ENCODE data around the gene FN1.
"Not testable (repeated sequence)": the region's sequence is repeated elsewhere in the genome, so short reads cannot be mapped to it uniquely, and the experiment has no call there.

Gene FN1

GRCh38 chr2:215422676-215423075, 13.2 kb downstream of the FN1 start:
- DNase-seq = no peak

GRCh38 chr2:215421859-215422461, 13.9 kb downstream of the FN1 start:
- DNase-seq = no peak

GRCh38 chr2:215420471-215420935, 15.4 kb downstream of the FN1 start:
- DNase-seq = no peak

DNA sequence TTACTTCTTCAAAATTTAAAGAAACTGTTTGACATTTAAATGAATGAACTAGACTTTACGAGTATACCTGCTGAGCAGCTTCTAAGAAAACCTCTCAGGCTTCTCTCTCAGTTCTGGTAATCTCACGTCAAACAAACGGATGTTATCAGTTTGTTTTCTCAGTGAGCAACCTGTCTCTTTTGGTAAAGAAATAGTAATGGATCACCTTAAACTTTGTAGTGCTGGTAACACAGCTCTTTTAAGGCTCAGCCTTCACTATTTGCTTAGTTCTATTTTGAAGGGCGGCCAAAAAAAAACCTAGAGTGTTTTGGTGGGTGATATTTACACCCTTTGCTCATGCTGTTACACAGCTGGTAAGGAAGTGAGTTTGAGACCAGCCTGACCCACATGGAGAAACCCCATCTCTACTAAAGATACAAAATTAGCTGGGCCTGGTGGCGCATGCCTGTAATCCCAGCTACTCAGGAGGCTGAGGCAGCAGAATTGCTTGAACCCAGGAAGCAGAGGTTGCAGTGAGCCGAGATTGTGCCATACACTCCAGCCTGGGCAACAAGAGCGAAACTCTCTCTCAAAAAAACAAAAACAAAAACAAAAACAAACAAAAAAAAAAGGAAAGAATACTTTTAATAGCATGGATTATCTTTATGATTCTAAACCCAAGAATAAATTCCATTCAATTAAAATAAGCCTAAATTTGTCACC, 15.9 kb downstream of the FN1 start:
- DNase-seq = no peak

DNA sequence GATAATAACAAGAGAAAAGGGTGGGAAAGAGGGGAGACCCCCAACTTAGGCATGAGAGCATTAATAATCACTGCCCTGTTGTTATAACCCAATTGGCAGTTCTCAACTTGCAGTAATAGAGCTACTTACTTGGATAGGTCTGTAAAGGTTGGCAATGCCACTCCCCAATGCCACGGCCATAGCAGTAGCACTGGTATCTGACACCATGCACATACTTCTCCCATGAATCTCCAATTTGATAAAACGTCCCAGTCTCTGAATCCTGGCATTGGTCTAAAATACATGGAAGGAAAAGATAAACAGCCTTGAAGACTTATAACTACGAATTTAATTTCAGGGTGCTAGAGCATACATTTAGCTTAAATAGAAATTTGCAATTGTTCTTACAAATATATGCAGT, 16.8 kb downstream of the FN1 start:
- DNase-seq = no peak

GRCh38 chr2:215418064-215418963, 17.6 kb downstream of the FN1 start:
- no peak for DNase-seq

- DNase-seq = no peak
Observed at GRCh38 chr2:215417400-215417951, 18.4 kb downstream of the FN1 start.

GRCh38 chr2:215416656-215417055, 19.2 kb downstream of the FN1 start:
- no peak for DNase-seq

- no peak for DNase-seq
Observed at GRCh38 chr2:215415820-215416577, 19.9 kb downstream of the FN1 start.

DNA sequence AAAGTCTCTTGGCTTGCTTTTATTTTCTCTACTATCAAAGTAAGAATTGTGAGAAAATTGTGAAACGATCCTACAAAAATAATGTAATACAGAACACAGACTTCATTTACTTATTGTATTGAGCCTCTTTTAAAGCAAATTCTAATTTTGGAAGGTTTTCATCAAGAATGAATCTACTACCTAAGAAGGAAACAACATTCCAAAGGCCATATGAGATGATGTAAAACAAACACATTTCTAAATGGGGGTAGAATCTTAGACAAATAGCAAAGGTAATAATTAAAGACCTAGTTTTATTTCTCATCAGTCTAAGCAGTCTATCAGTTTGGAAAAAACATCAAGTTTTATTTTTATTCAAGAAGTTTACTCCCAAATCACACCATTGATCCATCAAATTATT, 20.6 kb downstream of the FN1 start:
- DNase-seq = no peak

DNA sequence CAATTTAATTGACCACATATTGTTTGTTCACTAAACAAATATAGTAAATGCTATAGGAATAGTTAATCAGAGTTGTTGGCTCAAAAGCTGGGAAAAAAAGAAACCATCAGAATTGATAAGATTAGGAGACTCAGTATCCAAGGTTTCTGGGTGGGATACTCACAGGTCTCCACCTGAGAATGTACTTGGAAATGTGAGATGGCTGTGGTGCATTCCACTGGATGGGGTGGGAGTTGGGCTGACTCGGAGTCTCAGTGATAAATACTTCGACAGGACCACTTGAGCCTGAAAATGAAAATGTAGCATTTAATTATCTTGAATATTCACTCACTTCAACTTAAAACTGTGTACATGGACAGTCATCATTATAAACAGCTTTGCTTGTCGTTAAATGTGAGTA, 21.2 kb downstream of the FN1 start:
- no peak for DNase-seq

GRCh38 chr2:215413974-215414373, 21.9 kb downstream of the FN1 start:
- DNase-seq = no peak

GRCh38 chr2:215413484-215413777, 22.4 kb downstream of the FN1 start:
- DNase-seq = no peak

DNA sequence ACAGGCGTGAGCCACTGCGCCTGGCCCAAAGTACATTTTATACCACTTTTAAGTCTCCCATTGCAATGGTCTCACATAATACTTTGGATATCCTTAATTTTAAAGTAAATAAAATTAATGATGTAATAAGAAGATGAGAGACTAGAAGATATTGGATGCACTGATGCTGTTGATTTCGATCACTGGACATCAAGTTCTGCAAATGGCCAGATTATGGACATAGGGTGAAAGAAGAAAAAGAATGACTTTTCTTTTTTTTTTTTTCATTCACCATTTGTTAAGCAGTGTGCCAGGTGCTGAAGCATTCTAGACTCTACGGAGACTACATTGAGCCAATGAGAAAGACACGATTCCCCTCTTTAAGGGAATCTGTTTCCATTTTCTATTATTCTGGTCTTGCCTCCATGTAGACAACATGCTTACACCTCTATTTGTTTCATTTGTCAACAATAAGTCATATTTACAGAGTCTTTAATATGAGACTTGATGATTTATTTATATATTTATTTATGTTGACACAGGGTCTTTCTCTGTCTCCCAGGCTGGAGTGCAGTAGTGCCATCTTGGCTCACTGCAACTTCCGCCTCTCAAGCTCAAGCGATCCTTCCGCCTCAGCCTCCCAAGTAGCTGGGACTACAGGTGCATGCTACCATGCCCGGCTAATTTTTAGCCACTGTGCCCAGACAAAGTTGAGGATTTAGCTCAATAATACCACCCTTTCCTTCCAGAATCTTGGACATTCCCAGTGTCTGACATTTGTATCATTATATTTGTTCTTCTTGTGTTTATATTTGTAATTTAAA, 23.7 kb downstream of the FN1 start:
- DNase-seq = no peak

DNA sequence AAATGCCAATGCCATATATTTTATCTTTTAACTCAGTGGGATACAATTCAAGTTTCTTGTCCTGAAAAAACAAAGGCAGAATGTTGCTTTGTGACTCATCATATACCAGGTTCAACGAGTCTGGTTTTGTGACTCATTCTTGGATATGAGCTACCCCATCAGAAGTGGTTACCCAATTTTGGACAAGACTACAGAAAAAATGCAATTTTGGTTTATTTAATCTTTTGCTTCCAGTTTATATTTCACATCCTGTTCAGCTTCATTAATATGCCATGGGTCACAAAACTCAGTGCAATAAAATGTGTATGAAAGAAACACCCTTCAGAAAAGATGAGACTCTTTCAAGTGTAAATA, 25.0 kb downstream of the FN1 start:
- no peak for DNase-seq

- not testable (repeated sequence) for DNase-seq
Observed at GRCh38 chr2:215410181-215410931, 25.5 kb downstream of the FN1 start.

GRCh38 chr2:215409331-215410127, 26.3 kb downstream of the FN1 start:
- no peak for DNase-seq

DNA sequence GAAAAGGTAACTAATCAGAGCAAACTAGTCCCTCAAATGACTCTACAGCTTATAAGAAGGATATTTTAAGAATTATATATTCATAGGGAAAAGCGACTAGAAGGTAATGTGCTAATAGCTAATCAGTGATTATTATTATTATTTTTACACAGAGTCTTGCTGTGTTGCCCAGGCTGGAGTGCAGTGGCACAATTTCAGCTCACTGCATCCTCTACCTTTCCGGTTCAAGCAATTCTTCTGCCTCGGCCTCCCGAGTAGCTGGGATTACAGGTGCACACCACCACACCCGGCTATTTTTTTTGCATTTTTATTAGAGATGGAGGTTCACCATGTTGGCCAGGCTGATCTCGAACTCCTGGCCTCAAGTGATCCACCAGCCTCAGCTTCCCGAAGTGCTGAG, 27.4 kb downstream of the FN1 start:
- DNase-seq = not testable (repeated sequence)

DNA sequence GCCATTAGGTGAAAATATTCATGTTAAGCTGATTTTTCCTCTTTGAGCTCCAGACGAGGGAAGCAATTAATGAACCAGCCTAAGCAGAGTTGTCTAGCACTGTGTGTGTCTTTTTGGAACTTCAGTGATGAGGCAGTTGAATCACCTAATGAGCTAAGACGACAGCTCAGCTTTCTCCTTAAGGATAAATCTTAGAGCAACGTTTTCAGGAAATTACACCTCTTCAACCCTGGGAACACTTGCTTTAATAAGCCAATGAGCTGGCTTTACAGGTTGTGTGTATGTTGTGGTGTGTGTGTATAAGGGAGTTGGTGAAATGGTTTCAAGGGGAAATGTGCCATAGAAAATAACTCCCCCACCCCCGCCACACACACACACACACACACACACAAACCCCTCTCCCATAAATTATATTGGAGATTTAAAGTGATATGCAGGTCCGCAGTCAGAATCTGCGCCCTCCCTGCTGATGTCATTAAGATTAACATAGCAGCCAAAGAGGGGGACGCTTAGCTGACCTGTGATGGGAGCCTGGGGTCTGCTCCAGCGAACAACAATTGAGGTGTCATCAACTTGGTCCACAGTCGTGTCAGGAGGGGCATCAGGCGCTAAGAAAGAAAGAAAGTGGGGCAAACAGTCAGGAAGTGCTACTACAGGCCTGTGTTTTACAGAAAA, 28.1 kb downstream of the FN1 start:
- no peak for DNase-seq

DNA sequence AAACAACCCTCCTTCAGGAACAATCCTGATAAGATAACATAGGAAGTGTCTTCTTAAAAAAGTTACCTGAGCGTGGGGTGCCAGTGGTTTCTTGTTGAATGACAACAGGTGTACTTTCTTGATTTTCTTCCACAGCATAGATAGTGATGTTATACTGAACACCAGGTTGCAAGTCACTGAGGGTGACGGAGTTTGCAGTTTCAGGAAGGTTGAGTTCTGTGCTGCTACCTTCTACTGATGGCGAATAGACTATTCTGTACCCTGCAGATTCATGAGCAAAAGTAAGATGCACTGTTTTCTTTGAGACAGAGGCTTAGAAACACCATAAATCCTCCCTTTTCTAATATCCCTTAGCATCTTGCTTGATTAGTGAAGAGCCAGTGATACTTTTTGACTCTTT, 28.8 kb downstream of the FN1 start:
- DNase-seq = no peak
